ENCODE results near the gene CDK15. TPM values are rescaled to one million over a fixed set of nuclear protein-coding genes. Genes with fewer than 3 reads are reported as not detected.
A peak's percentile ranks its signal among the peaks of the same experiment; 100 is the strongest.

The CDK15 gene
- total and polyA plus RNA-seq, 9 of the 15 experiments (the other 6 are each of a cell fraction or from before 2014, with no cell fraction given) = not detected

- TF ChIP-seq NR0B1 (IDR thresholded peaks at IDR 0.05; ENCODE audit: partially characterized antibody) (no peak), ELK1 (CRISPR knock-in tag; IDR thresholded peaks at IDR 0.05) (no peak), ETV5 (CRISPR knock-in tag; IDR thresholded peaks at IDR 0.05; ENCODE audit: low read depth) (no peak), JUNB (CRISPR knock-in tag; conservative IDR thresholded peaks at IDR 0.05) (no peak), NBN (IDR thresholded peaks at IDR 0.05; ENCODE audit: low read depth) (no peak), XRCC5 (IDR thresholded peaks at IDR 0.05; ENCODE audit: low read depth, low read length) (no peak), POLR3G (IDR thresholded peaks at IDR 0.05; ENCODE audit: extremely low read depth, insufficient read length, insufficient replicate concordance) (no peak), GATA2 (CRISPR knock-in tag; IDR thresholded peaks at IDR 0.05) (no peak), NCOA4 (IDR thresholded peaks at IDR 0.05; ENCODE audit: partially characterized antibody) (no peak), XRCC4 (IDR thresholded peaks at IDR 0.05; ENCODE audit: extremely low read depth, insufficient read depth, insufficient read length) (no peak), HDAC1 (IDR thresholded peaks at IDR 0.05) (0 out of 4 replicates have a peak, but pooled peaks of 1 of the 2 experiments have one; percentile 29), RCOR1 (IDR thresholded peaks at IDR 0.05; ENCODE audit: borderline replicate concordance in 1 of 2, low read depth in 2 of 2, low read length in 2 of 2) (peak in 1 of 2 experiments; percentile 82; a peak in 2 of 4 replicates), CCNT2 (IDR thresholded peaks at IDR 0.05; ENCODE audit: borderline replicate concordance, extremely low read depth, insufficient read length, low read depth, low read length) (no peak), HDAC6 (IDR thresholded peaks at IDR 0.05; ENCODE audit: low read depth, low read length) (no peak), ZNF785 (CRISPR knock-in tag; IDR thresholded peaks at IDR 0.05) (no peak), CBX8 (IDR thresholded peaks at IDR 0.05; ENCODE audit: borderline replicate concordance, extremely low read depth, low read depth, low read length, poor library complexity, severe bottlenecking) (no peak), ZKSCAN1 (IDR thresholded peaks at IDR 0.05; ENCODE audit: low read depth, low read length) (no peak), CXXC5 (CRISPR knock-in tag; IDR thresholded peaks at IDR 0.05) (no peak), TBL1XR1 (IDR thresholded peaks at IDR 0.05; ENCODE audit: low read length in 2 of 2) (no peak), GTF2A2 (tag; IDR thresholded peaks at IDR 0.05) (no peak), ZNF24 (IDR thresholded peaks at IDR 0.05) (peak; percentile 66), STAT5B (CRISPR knock-in tag; IDR thresholded peaks at IDR 0.05) (no peak), NONO (IDR thresholded peaks at IDR 0.05; ENCODE audit: low read depth in 2 of 2, low read length in 1 of 2) (no peak)
Measured at GRCh38 chr2:201784563-201784962, 21.8 kb upstream of the CDK15 start (continued).

Measured in K562 (cell line).